RPMI8226 (cell line): ENCODE measurements around the gene GRIA1.
"Not testable (repeated sequence)": the region's sequence is repeated elsewhere in the genome, so short reads cannot be mapped to it uniquely, and the experiment has no call there.

ENCODE experiments used
- DNase-seq: peaks from one replicate; pipeline ENCODE4 v3.0.0-alpha.2; 2015

GRIA1 gene

DNA sequence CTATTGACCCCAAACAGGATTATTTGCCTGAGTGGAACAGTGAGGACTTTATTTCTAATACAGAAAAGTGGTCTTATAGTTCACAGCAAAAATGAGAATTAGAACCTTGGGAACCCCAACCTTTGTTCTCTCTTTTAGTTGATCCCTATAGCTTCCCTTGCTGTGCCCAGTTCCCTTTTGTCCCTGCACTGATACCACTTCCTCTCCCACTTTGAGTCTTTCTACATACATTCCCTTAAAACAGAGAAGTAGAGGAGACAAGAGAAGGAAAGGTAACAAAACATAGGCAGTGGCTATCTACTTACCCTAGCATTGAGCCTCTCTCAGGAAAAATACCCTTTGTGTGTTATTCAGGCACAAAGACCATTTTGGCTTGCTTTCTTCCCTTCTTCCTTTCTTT, 301.8 kb downstream of the GRIA1 start:
- DNase-seq: no peak

DNA sequence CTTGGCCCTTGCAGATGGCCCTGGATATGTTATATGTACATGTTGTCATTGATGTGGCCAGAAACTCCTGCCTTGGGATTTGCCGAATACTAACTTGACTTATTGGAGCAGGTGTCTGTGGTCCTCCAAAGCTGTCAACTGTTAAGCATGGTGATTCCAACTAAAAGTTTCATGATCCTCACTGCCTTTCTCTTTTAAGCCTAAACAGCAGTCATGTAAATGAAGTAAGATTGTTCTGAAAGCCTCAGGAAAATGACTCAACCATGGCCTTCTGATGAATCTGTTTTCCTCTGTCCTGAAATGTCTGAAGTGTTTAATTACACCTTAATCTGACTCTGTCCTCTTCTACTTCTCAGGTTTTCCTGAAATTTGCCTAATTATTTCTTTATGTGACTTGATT, 303.2 kb downstream of the GRIA1 start:
- no peak for DNase-seq

- DNase-seq: no peak
These were observed 303.9 kb downstream of the GRIA1 start for GRCh38 chr5:153794327-153794726.

DNA sequence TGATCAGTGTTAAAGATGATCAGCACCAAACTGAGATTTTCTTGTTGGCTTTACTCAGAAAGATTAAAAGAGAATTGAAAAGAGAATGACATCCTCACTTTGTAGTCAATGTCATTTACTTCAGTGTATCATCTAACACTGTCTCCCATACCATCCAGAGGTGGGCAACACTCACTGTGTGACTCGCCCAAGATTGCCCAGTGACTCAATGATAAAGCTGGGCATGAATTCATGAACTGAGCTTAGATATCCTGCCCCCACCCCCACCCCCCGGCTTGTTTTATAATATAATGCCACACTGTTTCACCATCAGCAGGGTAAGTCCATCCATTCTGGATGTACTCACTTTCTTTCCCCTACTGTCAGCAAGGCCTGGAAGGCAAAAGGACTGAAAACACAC, 306.1 kb downstream of the GRIA1 start:
- no peak for DNase-seq

DNA sequence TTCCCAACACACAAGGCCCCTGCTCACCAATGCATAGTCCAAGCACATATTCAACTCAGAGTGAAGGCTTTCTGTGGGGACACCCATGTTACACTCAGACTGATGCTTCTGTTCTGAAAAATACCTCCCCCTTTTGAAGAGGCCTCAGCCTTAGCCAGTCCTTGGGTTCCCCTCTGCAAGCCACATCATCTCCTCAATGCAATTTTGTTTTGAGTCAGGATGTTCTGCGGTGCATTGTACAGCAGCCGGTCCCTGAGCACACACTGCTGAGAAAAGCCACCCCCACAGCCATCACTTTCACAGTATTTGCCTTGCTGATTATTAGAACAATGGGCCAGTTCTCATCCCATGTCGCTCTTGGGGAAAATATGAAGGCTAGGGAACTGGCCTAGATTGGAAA, 307.0 kb downstream of the GRIA1 start:
- DNase-seq: no peak

- no peak for DNase-seq
These were observed 308.4 kb downstream of the GRIA1 start for GRCh38 chr5:153798830-153799229.

- no peak for DNase-seq
These were observed 309.0 kb downstream of the GRIA1 start for GRCh38 chr5:153799466-153799865.

- no peak for DNase-seq
These were observed 311.8 kb downstream of the GRIA1 start for GRCh38 chr5:153802050-153802821.

- DNase-seq: no peak
These were observed 317.3 kb downstream of the GRIA1 start for GRCh38 chr5:153807801-153808200.

GRCh38 chr5:153809166-153809565, 318.7 kb downstream of the GRIA1 start:
- no peak for DNase-seq

DNA sequence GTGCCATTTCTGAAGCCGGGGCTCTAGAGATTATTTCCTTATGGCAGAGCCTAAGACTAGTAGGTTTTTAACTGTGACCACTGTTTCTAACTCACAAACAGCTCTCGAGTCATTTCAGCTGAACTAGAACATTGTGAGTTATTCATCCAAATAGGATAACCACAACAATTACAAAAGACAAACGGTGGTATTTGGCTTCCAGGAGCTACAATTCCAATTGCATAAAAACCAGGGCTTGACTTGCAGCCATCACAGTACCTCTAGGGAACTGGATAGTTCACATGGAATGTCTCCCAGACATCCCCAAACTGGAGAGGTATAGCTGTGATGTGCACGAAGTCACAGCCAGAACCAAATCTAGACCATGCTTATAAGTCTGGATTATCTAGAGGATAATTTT, 323.4 kb downstream of the GRIA1 start:
- DNase-seq: no peak

DNA sequence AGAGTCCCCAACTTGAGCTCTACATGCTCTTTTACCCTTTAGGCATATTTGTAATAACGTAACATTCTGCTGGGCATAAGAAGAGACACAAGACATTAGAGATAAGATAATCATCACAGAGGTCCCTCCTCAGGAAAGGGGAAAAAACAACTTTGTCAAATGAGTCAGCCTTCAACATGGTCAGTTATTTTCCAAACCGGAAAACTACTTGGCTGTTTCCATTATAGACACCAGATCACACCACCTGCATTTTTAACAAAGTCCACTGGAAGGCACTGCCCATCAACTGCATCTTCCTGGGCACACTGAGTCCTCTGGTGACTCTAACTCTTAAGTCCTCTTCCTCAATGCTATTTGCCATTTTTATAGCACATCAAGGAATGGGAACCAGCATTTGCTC, 326.4 kb downstream of the GRIA1 start:
- no peak for DNase-seq

DNA sequence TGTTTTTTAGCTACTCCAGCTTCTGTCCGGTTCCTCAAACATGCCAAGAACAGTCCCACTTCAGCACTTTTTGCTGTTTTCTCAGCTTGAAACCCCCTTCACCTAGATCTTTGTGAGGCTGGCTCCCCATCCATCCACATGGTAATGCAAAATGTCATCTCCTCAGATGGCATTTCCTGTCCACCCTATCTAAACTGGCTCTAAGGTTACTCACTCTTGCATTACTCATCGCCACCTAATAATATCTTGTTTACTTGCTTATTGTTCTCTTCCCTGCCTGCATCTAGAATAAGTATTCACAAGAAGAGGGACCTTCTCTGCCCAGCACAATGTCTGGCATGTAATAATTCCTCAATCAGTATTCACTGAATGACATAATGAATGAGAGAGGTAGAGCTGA, 328.2 kb downstream of the GRIA1 start:
- DNase-seq: no peak

- DNase-seq: no peak
These were observed 332.6 kb downstream of the GRIA1 start for GRCh38 chr5:153823036-153823435.

DNA sequence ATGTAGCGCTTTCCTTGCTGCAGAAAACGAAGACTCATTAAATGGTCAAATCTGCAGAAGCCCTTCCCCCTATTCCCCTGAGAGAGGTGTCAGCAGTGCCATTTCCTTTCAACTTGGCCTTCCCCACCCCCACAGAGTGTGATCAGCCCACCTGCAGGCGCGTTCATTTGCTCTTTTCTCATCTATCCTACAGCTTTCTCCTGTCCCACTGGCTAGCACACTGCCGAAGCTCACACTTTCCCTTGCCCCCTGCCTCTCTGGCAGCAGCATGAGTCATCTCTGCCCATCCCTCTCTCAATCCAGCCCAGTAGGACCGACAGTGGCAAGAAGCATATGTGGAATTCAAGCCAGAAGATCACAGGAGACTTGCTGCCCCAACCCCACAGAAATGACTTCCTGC, 334.4 kb downstream of the GRIA1 start:
- no peak for DNase-seq

DNA sequence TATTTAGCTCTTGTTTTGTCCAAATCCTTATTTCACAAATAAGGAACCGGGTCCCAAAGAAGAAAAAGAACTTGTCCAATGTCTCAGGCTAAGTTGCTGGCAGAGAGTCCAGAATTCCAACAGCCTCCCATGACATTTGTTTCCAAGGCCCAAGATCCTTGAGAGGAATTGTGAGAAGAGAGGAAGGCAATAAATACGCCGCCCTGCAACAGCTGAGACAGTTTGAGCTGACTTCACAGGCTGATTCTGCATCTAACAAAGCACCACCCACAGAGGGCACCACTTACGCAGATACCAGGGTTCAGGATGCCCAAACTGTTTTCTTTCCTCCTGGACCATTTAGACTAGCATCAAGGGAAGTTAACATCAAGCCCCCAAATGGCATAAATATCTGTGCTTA, 336.9 kb downstream of the GRIA1 start:
- DNase-seq: peak; percentile 4

DNA sequence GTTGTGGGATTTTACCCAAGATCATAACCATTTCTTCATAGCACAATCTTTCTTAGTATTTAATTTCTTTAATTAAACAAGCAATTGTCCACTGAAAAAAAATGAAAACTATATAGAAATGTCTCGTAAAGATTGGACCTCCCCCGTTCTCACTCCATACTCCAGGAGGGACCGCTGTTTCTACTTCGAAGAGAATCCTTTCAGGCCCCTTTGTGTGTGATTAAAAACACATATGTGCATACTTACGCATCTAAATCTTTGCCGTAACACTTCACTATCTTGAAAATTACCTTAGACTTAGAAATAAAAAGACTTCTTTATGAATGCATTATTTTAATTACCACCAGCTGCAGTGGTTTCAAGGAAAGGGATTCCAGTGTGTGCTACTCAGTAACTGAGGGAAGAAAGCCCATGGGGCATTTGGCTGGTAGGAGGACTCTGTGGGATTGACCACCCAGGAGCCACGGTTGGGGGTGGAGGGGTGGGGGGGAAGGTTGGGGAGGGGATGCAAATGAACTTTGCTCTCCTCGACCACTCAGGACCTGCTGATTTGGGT, 339.1 kb downstream of the GRIA1 start:
- DNase-seq: no peak

- DNase-seq: peak; percentile 12
These were observed 341.5 kb downstream of the GRIA1 start for GRCh38 chr5:153831973-153832372.

DNA sequence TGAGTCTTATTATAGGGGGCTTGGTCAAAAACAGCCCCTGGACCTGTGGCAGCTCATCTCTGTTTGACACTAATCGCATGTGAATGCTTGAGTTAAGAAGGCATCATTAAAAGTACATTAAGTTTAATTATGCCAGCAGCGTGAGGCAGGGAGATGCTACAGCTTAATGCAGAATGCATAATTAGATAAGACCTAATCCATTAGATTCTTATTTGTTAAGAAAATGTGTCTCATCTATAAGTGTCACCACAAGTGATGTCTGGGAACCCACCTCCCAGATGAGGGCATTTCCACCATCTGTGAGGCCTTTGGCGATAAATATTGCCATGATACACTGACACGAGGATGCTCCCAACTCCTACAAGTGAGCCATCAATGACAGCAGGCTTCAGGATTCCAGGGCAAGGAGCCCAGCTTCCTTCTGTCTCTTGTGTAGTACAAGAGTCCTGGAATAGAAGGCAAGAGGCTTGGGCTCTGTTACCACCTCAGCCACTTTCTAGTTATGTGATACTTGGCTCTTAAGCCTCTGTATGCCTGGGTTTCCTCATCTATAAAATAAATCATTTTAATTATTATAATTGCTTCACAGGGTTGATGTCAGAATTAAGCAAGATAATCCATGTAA, 345.5 kb downstream of the GRIA1 start:
- no peak for DNase-seq

DNA sequence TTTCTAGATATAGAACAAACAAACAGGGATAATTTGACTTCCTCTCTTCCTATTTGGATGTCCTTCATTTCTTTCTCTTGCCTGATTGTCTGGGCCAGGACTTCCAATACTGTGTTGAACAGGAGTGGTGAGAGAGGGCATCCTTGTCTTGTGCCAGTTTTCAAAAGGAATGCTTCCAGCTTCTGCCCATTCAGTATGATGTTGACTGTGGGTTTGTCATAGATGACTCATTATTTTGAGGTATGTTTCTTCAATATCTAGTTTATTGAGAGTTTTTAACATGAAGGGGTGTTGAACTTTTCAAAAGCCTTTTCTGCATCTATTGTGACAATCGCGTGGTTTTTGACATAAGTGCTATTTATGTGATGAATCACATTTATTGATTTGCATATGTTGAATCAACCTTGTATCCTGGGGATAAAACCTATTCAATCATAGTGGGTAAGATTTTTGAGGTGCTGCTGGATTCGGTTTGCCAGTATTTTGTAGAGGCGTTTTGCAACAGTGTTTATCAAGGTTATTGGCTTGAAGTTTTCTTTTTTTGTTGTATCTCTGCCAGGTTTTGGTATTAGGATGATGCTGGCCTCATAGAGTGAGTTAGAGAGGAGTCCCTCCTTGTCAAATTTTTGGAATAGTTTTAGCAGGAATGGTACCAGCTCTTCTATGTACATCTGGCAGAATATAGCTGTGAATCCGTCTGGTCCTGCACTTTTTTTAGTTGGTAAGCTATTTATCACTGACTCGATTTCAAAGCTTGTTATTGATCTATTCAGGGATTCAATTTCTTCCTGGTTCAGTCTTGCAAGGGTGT, 359.0 kb downstream of the GRIA1 start:
- DNase-seq: not testable (repeated sequence)

- no peak for DNase-seq
These were observed 369.9 kb downstream of the GRIA1 start for GRCh38 chr5:153860195-153860886.

DNA sequence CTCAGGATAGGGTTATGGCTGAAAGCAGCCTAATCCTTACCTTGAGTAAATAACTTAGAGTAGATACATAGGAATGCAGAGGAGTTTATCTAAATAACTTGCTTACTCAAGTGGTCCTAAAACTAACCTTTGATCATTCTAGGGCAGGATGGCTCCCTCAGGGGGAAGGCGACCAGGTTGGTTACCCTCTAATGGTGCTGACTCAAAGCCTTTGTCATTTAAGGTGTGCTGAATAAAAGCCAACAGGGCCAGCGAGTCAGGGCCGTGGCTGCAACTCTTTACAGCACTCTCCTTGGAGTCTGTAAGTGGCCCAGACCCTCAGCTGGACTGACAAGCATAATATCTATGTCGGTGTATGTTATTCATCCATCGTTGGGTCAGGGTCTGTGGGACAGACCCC, 372.4 kb downstream of the GRIA1 start:
- not testable (repeated sequence) for DNase-seq
